GM12878 (cell line): ENCODE measurements around the gene PURA.

Experiments
- CTCF ChIP-seq, 3 experiments: IDR thresholded peaks in 2 of 3; conservative IDR thresholded peaks in 1 of 3; 2 replicates each; pipeline ENCODE4 v1.5.1; 2011; ENCODE audit warnings: low read depth in 3 of 3, low read length in 3 of 3, mild to moderate bottlenecking in 3 of 3, control low read depth in 2 of 3, moderate library complexity in 2 of 3, inconsistent platforms in 1 of 3, mixed read lengths in 1 of 3; ENCODE audit not compliant: control insufficient read depth in 2 of 3, insufficient read depth in 1 of 3; ENCODE audit errors: extremely low read depth in 1 of 3
- EP300 ChIP-seq, 2 experiments: fragments of 150-350 bp in 1 of 2; IDR thresholded peaks; 2 replicates each; pipeline ENCODE4 v1.6.1; 2011 to 2012; ENCODE audit warnings: low read depth in 2 of 2, low read length in 2 of 2, borderline replicate concordance in 1 of 2, improper control_type of control experiment in 1 of 2, inconsistent platforms in 1 of 2; ENCODE audit not compliant: control insufficient read depth in 1 of 2
- EZH2 ChIP-seq: IDR thresholded peaks from 2 replicates; pipeline ENCODE4 v1.6.1; 2012; ENCODE audit warnings: low read depth, mild to moderate bottlenecking, control low read depth, inconsistent platforms, low read length, borderline replicate concordance; ENCODE audit not compliant: control insufficient read depth
- MTA3 ChIP-seq: IDR thresholded peaks from 2 replicates; pipeline ENCODE4 v1.6.1; 2012; ENCODE audit warnings: low read length, inconsistent platforms, borderline replicate concordance
- NBN ChIP-seq: fragments of 450-650 bp; IDR thresholded peaks from 2 replicates; pipeline ENCODE4 v1.6.1; 2016
- NFIC ChIP-seq: IDR thresholded peaks from 2 replicates; pipeline ENCODE4 v1.6.1; 2012; ENCODE audit warnings: low read depth, mild to moderate bottlenecking, inconsistent platforms, low read length, moderate library complexity
- NR2F1 ChIP-seq: fragments of 450-650 bp; conservative IDR thresholded peaks from 2 replicates; pipeline ENCODE4 v1.6.1; 2017; ENCODE audit warnings: mild to moderate bottlenecking
- SIN3A ChIP-seq: IDR thresholded peaks from 2 replicates; pipeline ENCODE4 v1.6.1; 2012; ENCODE audit warnings: low read depth, low read length, improper control_type of control experiment

- TF ChIP-seq EZH2: no peak
- TF ChIP-seq SIN3A: no peak
- TF ChIP-seq CTCF (IDR thresholded peaks at IDR 0.05 in 2 of 3, conservative IDR thresholded peaks at IDR 0.05 in 1 of 3; ENCODE audit: control insufficient read depth in 2 of 3, extremely low read depth in 1 of 3, insufficient read depth in 1 of 3, low read depth in 3 of 3, low read length in 3 of 3): no peak
- no peak for TF ChIP-seq NBN
- no peak for TF ChIP-seq NR2F1
- no peak for TF ChIP-seq EP300 (IDR thresholded peaks at IDR 0.05; ENCODE audit: borderline replicate concordance in 1 of 2, control insufficient read depth in 1 of 2, low read depth in 2 of 2, low read length in 2 of 2)
- no peak for TF ChIP-seq MTA3
- TF ChIP-seq NFIC: no peak
Measured at GRCh38 chr5:140094889-140095288, 19.0 kb upstream of the PURA start.
